C4-2B (cell line): ENCODE measurements around the gene ACBD6.

ENCODE experiments used
- ZFX ChIP-seq: fragments of 450-650 bp; IDR thresholded peaks from 2 replicates; pipeline ENCODE4 v1.6.1; 2017
- TF ChIP-seq, protein P1 (sequence below): fragments of 450-650 bp; conservative IDR thresholded peaks from 2 replicates; pipeline ENCODE4 v1.5.1; 2017; ENCODE audit warnings: mild to moderate bottlenecking

DNA sequence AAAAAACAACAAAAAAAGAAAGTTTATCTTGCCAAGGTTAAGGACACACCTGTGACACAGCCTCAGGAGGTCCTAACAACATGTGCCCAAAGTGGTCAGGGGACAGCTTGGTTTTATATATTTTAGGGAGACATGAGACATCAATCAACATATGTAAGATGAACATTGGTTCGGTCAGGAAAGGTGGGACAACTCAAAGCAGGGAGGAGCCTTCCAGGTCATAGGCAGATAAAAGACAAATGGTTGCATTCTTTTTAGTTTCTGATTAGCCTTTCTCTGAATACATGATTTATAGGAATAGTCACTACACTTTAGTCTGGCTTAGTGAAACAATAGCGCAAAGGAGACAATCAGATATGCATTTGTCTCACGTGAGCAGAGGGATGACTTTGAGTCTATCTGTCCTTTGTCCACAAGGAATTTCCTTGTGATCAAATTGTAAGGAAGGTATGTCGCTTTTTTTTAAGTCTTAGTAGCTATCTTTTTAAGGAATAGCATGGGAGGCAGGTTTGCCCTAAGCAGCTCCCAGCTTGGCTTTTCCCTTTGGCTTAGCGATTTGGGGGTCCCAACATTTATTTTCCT is 33.1 kb upstream of the ACBD6 start:
- TF ChIP-seq, protein P1, sequence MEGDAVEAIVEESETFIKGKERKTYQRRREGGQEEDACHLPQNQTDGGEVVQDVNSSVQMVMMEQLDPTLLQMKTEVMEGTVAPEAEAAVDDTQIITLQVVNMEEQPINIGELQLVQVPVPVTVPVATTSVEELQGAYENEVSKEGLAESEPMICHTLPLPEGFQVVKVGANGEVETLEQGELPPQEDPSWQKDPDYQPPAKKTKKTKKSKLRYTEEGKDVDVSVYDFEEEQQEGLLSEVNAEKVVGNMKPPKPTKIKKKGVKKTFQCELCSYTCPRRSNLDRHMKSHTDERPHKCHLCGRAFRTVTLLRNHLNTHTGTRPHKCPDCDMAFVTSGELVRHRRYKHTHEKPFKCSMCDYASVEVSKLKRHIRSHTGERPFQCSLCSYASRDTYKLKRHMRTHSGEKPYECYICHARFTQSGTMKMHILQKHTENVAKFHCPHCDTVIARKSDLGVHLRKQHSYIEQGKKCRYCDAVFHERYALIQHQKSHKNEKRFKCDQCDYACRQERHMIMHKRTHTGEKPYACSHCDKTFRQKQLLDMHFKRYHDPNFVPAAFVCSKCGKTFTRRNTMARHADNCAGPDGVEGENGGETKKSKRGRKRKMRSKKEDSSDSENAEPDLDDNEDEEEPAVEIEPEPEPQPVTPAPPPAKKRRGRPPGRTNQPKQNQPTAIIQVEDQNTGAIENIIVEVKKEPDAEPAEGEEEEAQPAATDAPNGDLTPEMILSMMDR: no peak
- no peak for TF ChIP-seq ZFX
